ENCODE results near the gene SLC25A43. TPM values are rescaled to one million over a fixed set of nuclear protein-coding genes. Genes with fewer than 3 reads are reported as not detected.
A peak's percentile ranks its signal among the peaks of the same experiment; 100 is the strongest.

The SLC25A43 gene
- total RNA-seq, 4 donors from 2014 or later: 28.1 to 44.5 (median 35.9) TPM

DNA sequence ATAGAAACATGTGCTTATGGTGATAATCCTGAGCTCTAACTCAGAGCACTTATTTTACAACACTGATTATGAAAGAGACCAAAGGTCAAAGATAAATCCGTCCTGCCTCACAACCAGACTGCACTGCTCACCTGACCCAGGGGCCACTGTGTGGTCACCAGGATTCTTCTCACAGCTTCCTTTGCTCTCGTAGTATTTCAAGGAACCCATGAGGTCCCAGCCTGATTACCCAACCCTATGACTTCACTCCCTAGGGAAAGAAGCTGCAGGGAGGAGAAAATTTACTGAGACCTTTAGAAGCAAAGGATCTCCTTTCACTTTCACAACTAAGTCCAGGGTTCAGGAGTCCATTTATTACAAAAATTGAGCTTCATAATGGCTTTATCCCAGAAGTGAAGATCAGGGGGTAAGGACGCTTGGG, 78.7 kb downstream of the SLC25A43 start:
- peak in 1 of 2 donors; percentile 29 for DNase-seq (ENCODE audit: low spot score in 2 of 2)
- TF ChIP-seq CTCF (IDR thresholded peaks at IDR 0.05) (no peak), POLR2A (IDR thresholded peaks at IDR 0.05) (no peak)
- no peak overlapping the region for H3K4me3 ChIP-seq (ENCODE audit: low read depth, poor library complexity, severe bottlenecking)
- intact Hi-C loops (cut with DNase I; ENCODE audit: low total_unique reads): no loop called here
- 60% methylated on average over 3 of the region's 3 CpGs for WGBS, 2 donors

GRCh38 chrX:119478504-119478903, 79.4 kb downstream of the SLC25A43 start:
- DNase-seq (ENCODE audit: low spot score in 2 of 2): no peak
- H3K4me3 ChIP-seq (ENCODE audit: low read depth, poor library complexity, severe bottlenecking): no peak overlapping the region
- intact Hi-C loops (cut with DNase I; ENCODE audit: low total_unique reads): no loop called here
- 81 to 86% methylated on average over 4 of the region's 4 CpGs for WGBS, 2 donors
- TF ChIP-seq CTCF (IDR thresholded peaks at IDR 0.05) (no peak), POLR2A (IDR thresholded peaks at IDR 0.05) (no peak)

- 59 to 61% methylated on average over 2 of the region's 2 CpGs for whole genome bisulfite sequencing, 2 donors
- intact Hi-C loops (cut with DNase I; ENCODE audit: low total_unique reads): no loop called here
- TF ChIP-seq POLR2A (IDR thresholded peaks at IDR 0.05): no peak
- TF ChIP-seq CTCF (IDR thresholded peaks at IDR 0.05): no peak
- no peak overlapping the region for H3K4me3 ChIP-seq (ENCODE audit: low read depth, poor library complexity, severe bottlenecking)
- peak; percentile 37 to 71 for DNase-seq (ENCODE audit: low spot score in 2 of 2)
Measured at GRCh38 chrX:119479845-119480244, 80.7 kb downstream of the SLC25A43 start.

GRCh38 chrX:119481323-119481801, 82.2 kb downstream of the SLC25A43 start:
- WGBS, 2 donors: 54 to 57% methylated on average over 3 to 4 of the region's 4 CpGs
- intact Hi-C loops (cut with DNase I; ENCODE audit: low total_unique reads): no loop called here
- peak in 1 of 2 donors; percentile 54 for DNase-seq (ENCODE audit: low spot score in 2 of 2)
- no peak overlapping the region for H3K4me3 ChIP-seq (ENCODE audit: low read depth, poor library complexity, severe bottlenecking)
- no peak for TF ChIP-seq POLR2A (IDR thresholded peaks at IDR 0.05)
- no peak for TF ChIP-seq CTCF (IDR thresholded peaks at IDR 0.05)

DNA sequence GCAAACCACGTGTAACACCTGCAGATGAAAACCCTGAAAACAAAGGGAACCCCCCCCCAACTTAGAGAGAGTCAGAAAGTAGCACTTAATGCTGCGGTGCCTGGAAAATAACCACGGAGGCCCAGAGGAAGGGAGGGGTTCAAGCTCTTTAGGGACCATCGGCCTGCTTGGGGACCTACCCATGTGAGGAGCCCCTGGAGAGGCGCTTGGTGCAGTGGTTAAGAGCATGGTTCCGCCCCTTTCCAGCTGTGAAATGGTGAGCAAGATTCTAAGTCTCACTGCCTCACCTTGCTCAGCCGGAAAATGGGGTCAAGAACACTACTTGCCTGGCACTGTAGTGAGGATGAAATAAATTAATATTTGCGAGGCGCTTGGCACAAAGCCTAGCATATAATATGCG, 82.9 kb downstream of the SLC25A43 start:
- H3K4me3 ChIP-seq (ENCODE audit: low read depth, poor library complexity, severe bottlenecking): no peak overlapping the region
- intact Hi-C loops (cut with DNase I; ENCODE audit: low total_unique reads): no loop called here
- TF ChIP-seq CTCF (IDR thresholded peaks at IDR 0.05) (no peak), POLR2A (IDR thresholded peaks at IDR 0.05) (no peak)
- 28 to 62% methylated on average over 7 to 10 of the region's 10 CpGs for WGBS, 2 donors
- peak in 1 of 2 donors; percentile 67 for DNase-seq (ENCODE audit: low spot score in 2 of 2)

Measured in lower leg skin (tissue), 4 donors.